ENCODE data around the gene EPS8L2.

DNA sequence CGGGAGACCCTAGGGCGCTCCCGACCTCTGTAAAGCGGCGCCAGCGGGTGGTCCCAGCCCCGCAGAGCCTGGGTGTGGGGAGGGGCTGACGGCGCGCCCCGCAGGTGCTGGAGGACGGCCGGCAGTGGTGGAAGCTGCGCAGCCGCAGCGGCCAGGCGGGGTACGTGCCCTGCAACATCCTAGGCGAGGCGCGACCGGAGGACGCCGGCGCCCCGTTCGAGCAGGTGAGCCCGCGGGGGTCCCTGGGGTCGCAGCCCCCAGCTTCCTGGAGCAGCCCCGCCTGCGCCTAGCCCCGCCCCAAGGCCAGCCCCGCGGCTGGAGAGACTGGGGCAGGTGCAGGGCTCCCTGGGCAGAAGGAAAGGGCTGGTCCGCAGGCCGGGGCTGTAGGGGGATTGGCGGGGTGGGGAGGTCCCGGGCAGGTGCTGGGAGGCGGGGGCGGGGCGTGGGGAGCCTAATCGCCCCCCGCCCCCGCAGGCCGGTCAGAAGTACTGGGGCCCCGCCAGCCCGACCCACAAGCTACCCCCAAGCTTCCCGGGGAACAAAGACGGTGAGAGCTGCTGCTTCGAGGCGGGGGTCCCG is 19.7 kb downstream of the EPS8L2 start:
- TF ChIP-seq CTCF (IDR thresholded peaks at IDR 0.05) (no peak), POLR2AphosphoS5 (IDR thresholded peaks at IDR 0.05) (no peak)
